Mucosa of descending colon (tissue), 3 donors: ENCODE data around the gene FAM210A. TPM values are rescaled to one million over a fixed set of nuclear protein-coding genes. Genes with fewer than 3 reads are reported as not detected.
A peak's percentile ranks its signal among the peaks of the same experiment; 100 is the strongest.

Source experiments
- ATAC-seq: fragments of 200-7000 bp; cut with Tn5 transposase; one replicate; pipeline ENCODE4 v1.9.1; 2020; ENCODE audit warnings: mild to moderate bottlenecking, moderate library complexity
- DNase-seq, 3 donors: peaks; one replicate each; pipeline ENCODE4 v3.0.0-alpha.2; 2020
- H3K36me3 ChIP-seq: fragments of 200-600 bp; one replicate; pipeline ENCODE4 v1.8.0; 2021; ENCODE audit warnings: low read depth, mild to moderate bottlenecking
- H3K4me1 ChIP-seq: fragments of 200-600 bp; one replicate; pipeline ENCODE4 v1.8.0; 2021; ENCODE audit warnings: low read depth, mild to moderate bottlenecking
- H3K4me3 ChIP-seq: fragments of 200-600 bp; one replicate; pipeline ENCODE4 v1.8.0; 2021; ENCODE audit warnings: mild to moderate bottlenecking
- H3K9me3 ChIP-seq: fragments of 200-600 bp; one replicate; pipeline ENCODE4 v1.8.0; 2021; ENCODE audit warnings: mild to moderate bottlenecking
- CTCF ChIP-seq: fragments of 200-600 bp; IDR thresholded peaks from one replicate; pipeline ENCODE4 v1.8.0; 2022; ENCODE audit warnings: antibody characterized with exemption, mild to moderate bottlenecking
- intact Hi-C, 2 donors: fragments of 100-400 bp; cut with DNase I in 1 of 2; cut with micrococcal nuclease in 1 of 2; formaldehyde crosslinking; loops; one replicate each; pipeline versions ENCODE4 v1.11.0 to v1.11.1; 2022; cut with DNase I, micrococcal nuclease
- long read RNA-seq, 2 donors: library from polyadenylated mRNA; unstranded; transcript quantifications; one replicate each; pipeline ENCODE4 v2.0.0, GENCODE V29; 2019 to 2021
- total RNA-seq, 3 donors: library from RNA; stranded (reverse); fragmentation: NEBNext Ultra II Directional in 2 of 3; extraction: Animal tissue kit (Norgen Biotek cat#: 25700) in 2 of 3; gene quantifications; one replicate each; pipeline versions ENCODE4 v1.2.1 to v1.2.4, GENCODE V29; 2021 to 2023
- donor health status: DM: no; HTN: no; CAD: no; lungs with moderate emphysema.
- donor health status: DM: no; HTN: no; CAD: no.
- donor health status: DM: no; HTN: yes; CAD: no.

Gene FAM210A
- total RNA-seq: 10 to 100 TPM; 14.4 to 17.5 (median 16.2) TPM
- long read RNA-seq, donor 1, full-length matches to known transcripts: 5 of 9 reads
- long read RNA-seq, donor 1, partial matches to known transcripts: 1 of 9 reads
- long read RNA-seq, donor 1, other reads (novel, unspliced or antisense): 3 of 9 reads
- long read RNA-seq, donor 2, full-length matches to known transcripts: 12 of 19 reads
- long read RNA-seq, donor 2, partial matches to known transcripts: 0 of 19 reads
- long read RNA-seq, donor 2, other reads (novel, unspliced or antisense): 7 of 19 reads

GRCh38 chr18:13726232-13726971, at the start of gene FAM210A, which contains the start of gene RNMT:
TSS of gene FAM210A (minus strand) at chr18:13726558. CDS start at chr18:13682077, 44,481 bp downstream.
TSS of gene RNMT (plus strand) at chr18:13726673. CDS start at chr18:13731518, 4,845 bp downstream.
- intact Hi-C loops: no loop called here
- Histone ChIP-seq H3K9me3 (no peaks in the 10 kb centered on the region), H3K4me1 (peaks cover 11% of the 10 kb centered on the region)

GRCh38 chr18:13775058-13775457, 48.7 kb upstream of the FAM210A start:
- TF ChIP-seq CTCF: no peak
- no peak for DNase-seq
- intact Hi-C loops: no loop called here

More at GRCh38 chr18:13726232-13726971, at the start of gene FAM210A, which contains the start of gene RNMT:
- ATAC-seq (peak; percentile 98), DNase-seq (peak; percentile 96 to 98 (median 97))
- no peaks in the 10 kb centered on the region for H3K36me3 ChIP-seq
- peak within 1 kb of the TSS; percentile 69 for H3K4me3 ChIP-seq
- TF ChIP-seq CTCF: peak; percentile 18

GRCh38 chr18:13762690-13763439, 36.5 kb upstream of the FAM210A start:
- Histone ChIP-seq H3K9me3 (peaks cover 16% of the 10 kb centered on the region), H3K4me1 (no peaks in the 10 kb centered on the region), H3K36me3 (no peaks in the 10 kb centered on the region), H3K4me3 (no peak overlapping the region)
- intact Hi-C loops: no loop called here
- no peak for TF ChIP-seq CTCF
- ATAC-seq (no peak), DNase-seq (no peak)

More at GRCh38 chr18:13775058-13775457, 48.7 kb upstream of the FAM210A start:
- peaks cover 2% of the 10 kb centered on the region for H3K9me3 ChIP-seq
- no peaks in the 10 kb centered on the region for H3K4me1 ChIP-seq
- no peak for ATAC-seq
- no peaks in the 10 kb centered on the region for H3K36me3 ChIP-seq
- H3K4me3 ChIP-seq: no peak overlapping the region

GRCh38 chr18:13760047-13760446, 33.7 kb upstream of the FAM210A start:
- ATAC-seq: no peak
- intact Hi-C loops: no loop called here
- Histone ChIP-seq H3K4me1 (no peaks in the 10 kb centered on the region), H3K4me3 (no peak overlapping the region), H3K9me3 (no peaks in the 10 kb centered on the region), H3K36me3 (no peaks in the 10 kb centered on the region)
- DNase-seq: no peak
- no peak for TF ChIP-seq CTCF

GRCh38 chr18:13758622-13759021, 32.3 kb upstream of the FAM210A start:
- H3K36me3 ChIP-seq: peaks cover 6% of the 10 kb centered on the region
- no peak overlapping the region for H3K4me3 ChIP-seq
- no peak for ATAC-seq
- H3K9me3 ChIP-seq: no peaks in the 10 kb centered on the region
- H3K4me1 ChIP-seq: no peaks in the 10 kb centered on the region
- intact Hi-C loops: no loop called here
- no peak for DNase-seq
- TF ChIP-seq CTCF: no peak
